Measurements from ENCODE around the gene GOLGA3. TPM values are rescaled to one million over a fixed set of nuclear protein-coding genes. Genes with fewer than 3 reads are reported as not detected.
"Not testable (repeated sequence)": the region's sequence is repeated elsewhere in the genome, so short reads cannot be mapped to it uniquely, and the experiment has no call there.

Gene GOLGA3
- total and polyA plus RNA-seq, 2 experiments from 2014 or later: 10.3 to 57.8 TPM

DNA sequence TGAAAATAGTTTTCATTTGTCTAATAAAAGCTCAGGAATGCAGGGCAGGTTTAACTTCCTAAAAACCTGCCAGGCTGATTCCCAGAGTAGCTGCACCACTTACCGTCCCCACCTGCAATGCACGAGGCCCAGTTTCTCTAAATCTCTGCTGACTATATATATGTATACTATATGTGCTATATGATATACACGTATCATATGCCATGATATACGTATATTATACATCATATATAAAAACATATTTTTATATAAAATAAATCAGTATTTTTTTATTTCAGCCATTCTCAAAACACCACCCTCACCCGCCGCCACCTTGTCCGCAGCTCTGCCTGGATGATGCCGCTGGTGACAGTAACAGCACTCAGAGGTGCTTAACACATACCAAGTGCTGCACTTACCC lies 69.3 kb downstream of the GOLGA3 start (continued):
- TF ChIP-seq, protein P1, sequence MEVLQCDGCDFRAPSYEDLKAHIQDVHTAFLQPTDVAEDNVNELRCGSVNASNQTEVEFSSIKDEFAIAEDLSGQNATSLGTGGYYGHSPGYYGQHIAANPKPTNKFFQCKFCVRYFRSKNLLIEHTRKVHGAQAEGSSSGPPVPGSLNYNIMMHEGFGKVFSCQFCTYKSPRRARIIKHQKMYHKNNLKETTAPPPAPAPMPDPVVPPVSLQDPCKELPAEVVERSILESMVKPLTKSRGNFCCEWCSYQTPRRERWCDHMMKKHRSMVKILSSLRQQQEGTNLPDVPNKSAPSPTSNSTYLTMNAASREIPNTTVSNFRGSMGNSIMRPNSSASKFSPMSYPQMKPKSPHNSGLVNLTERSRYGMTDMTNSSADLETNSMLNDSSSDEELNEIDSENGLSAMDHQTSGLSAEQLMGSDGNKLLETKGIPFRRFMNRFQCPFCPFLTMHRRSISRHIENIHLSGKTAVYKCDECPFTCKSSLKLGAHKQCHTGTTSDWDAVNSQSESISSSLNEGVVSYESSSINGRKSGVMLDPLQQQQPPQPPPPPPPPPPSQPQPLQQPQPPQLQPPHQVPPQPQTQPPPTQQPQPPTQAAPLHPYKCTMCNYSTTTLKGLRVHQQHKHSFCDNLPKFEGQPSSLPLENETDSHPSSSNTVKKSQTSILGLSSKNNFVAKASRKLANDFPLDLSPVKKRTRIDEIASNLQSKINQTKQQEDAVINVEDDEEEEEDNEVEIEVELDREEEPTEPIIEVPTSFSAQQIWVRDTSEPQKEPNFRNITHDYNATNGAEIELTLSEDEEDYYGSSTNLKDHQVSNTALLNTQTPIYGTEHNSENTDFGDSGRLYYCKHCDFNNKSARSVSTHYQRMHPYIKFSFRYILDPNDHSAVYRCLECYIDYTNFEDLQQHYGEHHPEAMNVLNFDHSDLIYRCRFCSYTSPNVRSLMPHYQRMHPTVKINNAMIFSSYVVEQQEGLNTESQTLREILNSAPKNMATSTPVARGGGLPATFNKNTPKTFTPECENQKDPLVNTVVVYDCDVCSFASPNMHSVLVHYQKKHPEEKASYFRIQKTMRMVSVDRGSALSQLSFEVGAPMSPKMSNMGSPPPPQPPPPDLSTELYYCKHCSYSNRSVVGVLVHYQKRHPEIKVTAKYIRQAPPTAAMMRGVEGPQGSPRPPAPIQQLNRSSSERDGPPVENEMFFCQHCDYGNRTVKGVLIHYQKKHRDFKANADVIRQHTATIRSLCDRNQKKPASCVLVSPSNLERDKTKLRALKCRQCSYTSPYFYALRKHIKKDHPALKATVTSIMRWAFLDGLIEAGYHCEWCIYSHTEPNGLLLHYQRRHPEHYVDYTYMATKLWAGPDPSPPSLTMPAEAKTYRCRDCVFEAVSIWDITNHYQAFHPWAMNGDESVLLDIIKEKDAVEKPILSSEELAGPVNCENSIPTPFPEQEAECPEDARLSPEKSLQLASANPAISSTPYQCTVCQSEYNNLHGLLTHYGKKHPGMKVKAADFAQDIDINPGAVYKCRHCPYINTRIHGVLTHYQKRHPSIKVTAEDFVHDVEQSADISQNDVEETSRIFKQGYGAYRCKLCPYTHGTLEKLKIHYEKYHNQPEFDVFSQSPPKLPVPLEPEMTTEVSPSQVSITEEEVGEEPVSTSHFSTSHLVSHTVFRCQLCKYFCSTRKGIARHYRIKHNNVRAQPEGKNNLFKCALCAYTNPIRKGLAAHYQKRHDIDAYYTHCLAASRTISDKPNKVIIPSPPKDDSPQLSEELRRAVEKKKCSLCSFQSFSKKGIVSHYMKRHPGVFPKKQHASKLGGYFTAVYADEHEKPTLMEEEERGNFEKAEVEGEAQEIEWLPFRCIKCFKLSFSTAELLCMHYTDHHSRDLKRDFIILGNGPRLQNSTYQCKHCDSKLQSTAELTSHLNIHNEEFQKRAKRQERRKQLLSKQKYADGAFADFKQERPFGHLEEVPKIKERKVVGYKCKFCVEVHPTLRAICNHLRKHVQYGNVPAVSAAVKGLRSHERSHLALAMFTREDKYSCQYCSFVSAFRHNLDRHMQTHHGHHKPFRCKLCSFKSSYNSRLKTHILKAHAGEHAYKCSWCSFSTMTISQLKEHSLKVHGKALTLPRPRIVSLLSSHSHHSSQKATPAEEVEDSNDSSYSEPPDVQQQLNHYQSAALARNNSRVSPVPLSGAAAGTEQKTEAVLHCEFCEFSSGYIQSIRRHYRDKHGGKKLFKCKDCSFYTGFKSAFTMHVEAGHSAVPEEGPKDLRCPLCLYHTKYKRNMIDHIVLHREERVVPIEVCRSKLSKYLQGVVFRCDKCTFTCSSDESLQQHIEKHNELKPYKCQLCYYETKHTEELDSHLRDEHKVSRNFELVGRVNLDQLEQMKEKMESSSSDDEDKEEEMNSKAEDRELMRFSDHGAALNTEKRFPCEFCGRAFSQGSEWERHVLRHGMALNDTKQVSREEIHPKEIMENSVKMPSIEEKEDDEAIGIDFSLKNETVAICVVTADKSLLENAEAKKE (CRISPR knock-in tag; IDR thresholded peaks at IDR 0.05): no peak
- TF ChIP-seq, protein P2, sequence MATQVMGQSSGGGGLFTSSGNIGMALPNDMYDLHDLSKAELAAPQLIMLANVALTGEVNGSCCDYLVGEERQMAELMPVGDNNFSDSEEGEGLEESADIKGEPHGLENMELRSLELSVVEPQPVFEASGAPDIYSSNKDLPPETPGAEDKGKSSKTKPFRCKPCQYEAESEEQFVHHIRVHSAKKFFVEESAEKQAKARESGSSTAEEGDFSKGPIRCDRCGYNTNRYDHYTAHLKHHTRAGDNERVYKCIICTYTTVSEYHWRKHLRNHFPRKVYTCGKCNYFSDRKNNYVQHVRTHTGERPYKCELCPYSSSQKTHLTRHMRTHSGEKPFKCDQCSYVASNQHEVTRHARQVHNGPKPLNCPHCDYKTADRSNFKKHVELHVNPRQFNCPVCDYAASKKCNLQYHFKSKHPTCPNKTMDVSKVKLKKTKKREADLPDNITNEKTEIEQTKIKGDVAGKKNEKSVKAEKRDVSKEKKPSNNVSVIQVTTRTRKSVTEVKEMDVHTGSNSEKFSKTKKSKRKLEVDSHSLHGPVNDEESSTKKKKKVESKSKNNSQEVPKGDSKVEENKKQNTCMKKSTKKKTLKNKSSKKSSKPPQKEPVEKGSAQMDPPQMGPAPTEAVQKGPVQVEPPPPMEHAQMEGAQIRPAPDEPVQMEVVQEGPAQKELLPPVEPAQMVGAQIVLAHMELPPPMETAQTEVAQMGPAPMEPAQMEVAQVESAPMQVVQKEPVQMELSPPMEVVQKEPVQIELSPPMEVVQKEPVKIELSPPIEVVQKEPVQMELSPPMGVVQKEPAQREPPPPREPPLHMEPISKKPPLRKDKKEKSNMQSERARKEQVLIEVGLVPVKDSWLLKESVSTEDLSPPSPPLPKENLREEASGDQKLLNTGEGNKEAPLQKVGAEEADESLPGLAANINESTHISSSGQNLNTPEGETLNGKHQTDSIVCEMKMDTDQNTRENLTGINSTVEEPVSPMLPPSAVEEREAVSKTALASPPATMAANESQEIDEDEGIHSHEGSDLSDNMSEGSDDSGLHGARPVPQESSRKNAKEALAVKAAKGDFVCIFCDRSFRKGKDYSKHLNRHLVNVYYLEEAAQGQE (IDR thresholded peaks at IDR 0.05; ENCODE audit: unreplicated experiment): no peak
- no peak for TF ChIP-seq ZNF331 (CRISPR knock-in tag; IDR thresholded peaks at IDR 0.05; ENCODE audit: low read depth)
- TF ChIP-seq, protein P3, sequence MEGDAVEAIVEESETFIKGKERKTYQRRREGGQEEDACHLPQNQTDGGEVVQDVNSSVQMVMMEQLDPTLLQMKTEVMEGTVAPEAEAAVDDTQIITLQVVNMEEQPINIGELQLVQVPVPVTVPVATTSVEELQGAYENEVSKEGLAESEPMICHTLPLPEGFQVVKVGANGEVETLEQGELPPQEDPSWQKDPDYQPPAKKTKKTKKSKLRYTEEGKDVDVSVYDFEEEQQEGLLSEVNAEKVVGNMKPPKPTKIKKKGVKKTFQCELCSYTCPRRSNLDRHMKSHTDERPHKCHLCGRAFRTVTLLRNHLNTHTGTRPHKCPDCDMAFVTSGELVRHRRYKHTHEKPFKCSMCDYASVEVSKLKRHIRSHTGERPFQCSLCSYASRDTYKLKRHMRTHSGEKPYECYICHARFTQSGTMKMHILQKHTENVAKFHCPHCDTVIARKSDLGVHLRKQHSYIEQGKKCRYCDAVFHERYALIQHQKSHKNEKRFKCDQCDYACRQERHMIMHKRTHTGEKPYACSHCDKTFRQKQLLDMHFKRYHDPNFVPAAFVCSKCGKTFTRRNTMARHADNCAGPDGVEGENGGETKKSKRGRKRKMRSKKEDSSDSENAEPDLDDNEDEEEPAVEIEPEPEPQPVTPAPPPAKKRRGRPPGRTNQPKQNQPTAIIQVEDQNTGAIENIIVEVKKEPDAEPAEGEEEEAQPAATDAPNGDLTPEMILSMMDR (conservative IDR thresholded peaks at IDR 0.05; ENCODE audit: low read depth in 2 of 2): no peak
- no peak for TF ChIP-seq ZNF114 (CRISPR knock-in tag; IDR thresholded peaks at IDR 0.05)
- TF ChIP-seq, protein P4, sequence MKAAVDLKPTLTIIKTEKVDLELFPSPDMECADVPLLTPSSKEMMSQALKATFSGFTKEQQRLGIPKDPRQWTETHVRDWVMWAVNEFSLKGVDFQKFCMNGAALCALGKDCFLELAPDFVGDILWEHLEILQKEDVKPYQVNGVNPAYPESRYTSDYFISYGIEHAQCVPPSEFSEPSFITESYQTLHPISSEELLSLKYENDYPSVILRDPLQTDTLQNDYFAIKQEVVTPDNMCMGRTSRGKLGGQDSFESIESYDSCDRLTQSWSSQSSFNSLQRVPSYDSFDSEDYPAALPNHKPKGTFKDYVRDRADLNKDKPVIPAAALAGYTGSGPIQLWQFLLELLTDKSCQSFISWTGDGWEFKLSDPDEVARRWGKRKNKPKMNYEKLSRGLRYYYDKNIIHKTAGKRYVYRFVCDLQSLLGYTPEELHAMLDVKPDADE (IDR thresholded peaks at IDR 0.05): no peak

DNA sequence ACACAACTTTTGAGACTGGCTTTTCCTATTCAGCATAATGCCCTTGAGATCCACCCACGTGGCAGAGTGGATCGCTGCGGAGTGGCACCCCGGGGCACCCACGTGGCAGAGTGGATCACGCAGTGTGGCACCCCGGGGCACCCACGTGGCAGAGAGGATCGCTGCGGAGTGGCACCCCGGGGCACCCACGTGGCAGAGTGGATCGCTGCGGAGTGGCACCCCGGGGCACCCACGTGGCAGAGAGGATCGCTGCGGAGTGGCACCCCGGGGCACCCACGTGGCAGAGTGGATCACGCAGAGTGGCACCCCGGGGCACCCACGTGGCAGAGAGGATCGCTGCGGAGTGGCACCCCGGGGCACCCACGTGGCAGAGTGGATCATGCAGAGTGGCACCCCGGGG lies 69.8 kb downstream of the GOLGA3 start:
- H3K4me3 ChIP-seq; H3K27ac Mint-ChIP-seq; H3K9me3 Mint-ChIP-seq; ATAC-seq; H3K4me2 ChIP-seq; H3K9me2 ChIP-seq (ENCODE audit: insufficient read depth); H3K4me1 Mint-ChIP-seq; H2AFZ ChIP-seq; H3K27me3 ChIP-seq (ENCODE audit: insufficient read depth); H3K4me3 Mint-ChIP-seq; H3K27ac ChIP-seq (ENCODE audit: low read depth); H3K4me1 ChIP-seq (ENCODE audit: insufficient read depth); DNase-seq (ENCODE audit: low spot score): not testable (repeated sequence)
- H3K36me3 ChIP-seq (ENCODE audit: insufficient read depth): peaks cover 10% of the 10 kb centered on the region; the same call in 1 of the 2 replicates
- peaks cover 46% of the 10 kb centered on the region for H3K36me3 Mint-ChIP-seq (ENCODE audit: low read depth)
- H3K79me2 ChIP-seq (replicated peaks; ENCODE audit: insufficient read depth): peaks cover 78% of the 10 kb centered on the region
- peaks cover 47% of the 10 kb centered on the region for H4K20me1 ChIP-seq (replicated peaks; ENCODE audit: insufficient read depth)
- peaks cover 16% of the 10 kb centered on the region for H3F3A ChIP-seq (replicated peaks; ENCODE audit: low read depth)
- H3K27me3 Mint-ChIP-seq (ENCODE audit: insufficient read depth, low read depth, poor library complexity): peaks cover 12% of the 10 kb centered on the region

Measured in GM23338 (cell line).